Activated T-helper 1 cell treated with anti-CD3 and anti-CD28 coated beads, Interleukin-2, amount 50 U/mL, for 16 hours (primary cell): Measurements from ENCODE around the gene ZNF473.
"Not testable (repeated sequence)": the region's sequence is repeated elsewhere in the genome, so short reads cannot be mapped to it uniquely, and the experiment has no call there.

Source experiments
- DNase-seq, 2 donors: peaks; one replicate each; pipeline ENCODE4 v3.0.0-alpha.2; 2020; ENCODE audit warnings: low read depth in 1 of 2, low spot score in 1 of 2

The ZNF473 gene

GRCh38 chr19:50047671-50048070, 21.9 kb downstream of the ZNF473 start:
- no peak for DNase-seq

DNA sequence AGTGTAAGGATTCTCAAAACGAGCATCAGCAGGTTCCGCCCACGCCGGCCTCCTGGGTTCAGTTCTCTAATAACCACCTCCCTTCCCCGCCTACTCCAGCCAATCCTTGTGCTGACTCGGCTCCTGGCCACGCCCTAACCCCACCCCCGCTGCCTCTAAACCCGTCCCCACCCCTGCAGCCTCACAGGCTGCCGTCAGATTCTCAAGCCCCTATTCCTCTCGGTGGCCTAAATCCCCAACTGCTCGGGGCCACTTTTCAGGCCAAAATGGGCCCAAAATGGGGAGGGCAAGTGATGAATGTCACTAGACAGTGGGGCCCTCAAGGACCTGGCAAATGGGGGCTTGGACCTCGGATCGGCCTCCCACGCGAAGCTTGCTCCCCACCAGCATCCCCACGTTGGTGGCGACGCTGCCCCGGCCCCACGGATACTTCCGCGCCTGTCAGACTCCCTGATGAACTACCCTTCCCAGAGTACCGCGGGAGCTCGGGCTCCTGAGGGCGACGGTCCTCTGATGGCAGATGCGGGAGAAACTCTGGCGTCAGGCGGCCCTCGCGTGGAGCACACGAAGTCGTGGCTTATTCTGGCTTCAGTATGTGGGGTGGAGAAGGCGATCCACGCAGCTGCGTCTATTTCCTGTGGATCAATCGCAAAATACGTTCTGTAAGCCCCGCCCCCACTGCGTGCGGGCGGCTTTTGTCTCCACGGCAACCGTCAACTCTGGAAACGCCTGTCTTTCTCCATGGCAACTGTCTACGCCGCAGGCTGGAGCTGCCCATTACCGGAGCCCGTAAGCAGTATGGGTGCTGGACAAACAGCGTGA, 24.8 kb downstream of the ZNF473 start:
- DNase-seq, result peak; percentile 58 to 66

DNA sequence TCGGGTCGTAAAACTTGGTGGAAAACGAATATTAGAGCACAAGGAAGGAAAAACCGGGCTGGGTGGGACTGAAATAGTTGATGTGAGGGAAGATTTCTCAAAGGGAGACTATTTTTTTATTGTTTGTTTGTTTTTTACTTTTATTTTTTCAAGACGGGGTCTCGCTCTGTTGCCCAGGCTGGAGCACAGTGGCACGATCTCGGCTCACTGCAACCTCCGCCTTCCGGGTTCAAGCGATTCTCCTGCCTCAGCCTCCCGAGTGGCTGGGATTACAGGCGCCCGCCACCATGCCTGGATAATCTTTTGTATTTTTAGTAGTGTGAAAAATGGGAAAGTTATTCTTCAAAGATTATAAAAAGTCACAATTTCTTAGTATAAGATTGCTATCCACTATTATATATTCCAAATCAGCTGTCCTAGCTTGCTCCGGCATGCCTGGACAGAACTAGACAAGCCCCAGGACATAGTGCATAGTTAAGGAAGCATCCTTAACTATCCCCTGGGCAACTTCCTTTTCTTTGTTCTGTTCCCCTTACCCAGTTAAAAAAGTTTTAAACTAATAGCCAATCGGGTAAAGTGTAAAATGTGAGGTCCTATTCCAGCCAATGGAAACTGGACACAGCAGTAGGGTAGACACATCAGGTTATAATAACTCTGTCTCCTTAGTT, 25.6 kb downstream of the ZNF473 start:
- DNase-seq, result not testable (repeated sequence)

DNA sequence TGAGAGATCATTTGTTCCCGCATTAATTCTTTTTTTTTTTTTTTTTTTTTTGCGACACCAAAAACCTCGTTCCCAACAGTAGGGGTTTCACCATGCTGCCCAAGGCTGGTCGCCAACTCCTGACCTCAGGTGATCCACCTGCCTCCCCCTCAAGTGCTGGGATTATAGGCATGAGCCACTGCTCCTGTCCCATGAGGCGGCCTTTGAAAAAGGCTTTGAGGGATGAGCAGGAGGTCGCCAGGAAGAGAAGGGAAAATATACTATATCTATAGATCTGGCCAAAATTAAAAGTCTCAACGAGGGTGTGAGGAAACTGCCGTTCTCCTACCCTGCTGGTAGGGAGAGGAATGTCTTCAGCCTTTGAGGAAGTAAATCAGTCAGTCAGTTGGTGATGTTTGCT, 26.2 kb downstream of the ZNF473 start:
- DNase-seq, result no peak

DNA sequence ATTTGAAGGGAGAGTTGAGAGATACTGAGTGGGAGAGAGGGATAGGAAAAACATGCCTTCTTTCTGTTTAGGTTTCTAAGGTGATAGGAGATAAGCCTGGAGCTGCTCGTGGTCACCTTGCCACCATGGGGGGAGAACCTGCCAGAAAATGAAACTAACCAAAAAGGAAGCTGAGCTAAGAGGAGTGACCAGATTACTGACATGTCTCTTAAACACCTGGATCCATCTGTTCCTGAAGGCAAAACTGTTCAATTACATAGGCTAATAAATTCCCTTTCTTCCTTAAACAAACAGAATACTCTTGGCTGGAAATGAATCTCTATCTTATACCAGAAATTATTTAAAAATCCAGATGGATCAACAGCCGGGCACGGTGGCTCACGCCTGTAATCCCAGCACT, 27.3 kb downstream of the ZNF473 start:
- DNase-seq, result no peak

DNA sequence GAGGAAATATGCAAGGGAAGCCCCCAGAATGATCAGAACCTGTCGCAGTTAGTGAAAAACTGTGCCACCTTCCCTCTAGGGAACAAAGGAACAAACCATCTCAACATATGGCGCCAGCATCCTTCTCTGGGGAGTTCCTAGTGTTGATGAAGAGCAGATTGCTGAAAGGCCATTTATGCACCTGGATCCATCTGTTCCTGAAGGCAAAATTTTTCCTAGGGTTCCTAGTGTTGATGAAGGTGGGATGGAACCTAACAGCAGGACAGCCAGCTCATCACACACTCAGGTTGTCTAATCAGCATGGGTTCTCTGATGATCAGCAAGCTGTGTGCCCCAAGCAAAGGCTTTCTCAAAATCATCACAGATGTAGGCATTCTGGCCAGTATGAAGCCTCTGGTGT, 32.6 kb downstream of the ZNF473 start:
- DNase-seq, result no peak

GRCh38 chr19:50059045-50059444, 33.2 kb downstream of the ZNF473 start:
- DNase-seq, result no peak

DNA sequence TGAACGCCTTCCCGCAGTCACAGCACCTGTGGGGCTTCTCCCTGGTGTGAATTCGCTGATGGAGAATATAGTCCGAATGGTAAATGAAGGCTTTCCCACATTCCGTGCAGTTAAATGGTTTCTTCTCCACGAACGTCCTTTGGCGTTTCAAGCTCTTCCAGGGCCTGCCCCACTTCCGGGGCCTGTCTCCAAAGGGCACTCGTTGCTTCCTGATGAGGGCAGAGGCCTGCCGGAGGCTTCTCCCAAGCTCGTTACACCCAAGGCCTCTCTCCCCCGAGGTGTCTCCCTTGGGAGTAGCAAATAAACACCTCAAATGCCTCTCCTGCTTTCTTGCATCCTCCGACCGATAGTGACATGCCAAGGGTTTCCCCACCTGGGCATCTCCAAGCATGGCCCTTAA, 34.3 kb downstream of the ZNF473 start:
- no peak for DNase-seq

DNA sequence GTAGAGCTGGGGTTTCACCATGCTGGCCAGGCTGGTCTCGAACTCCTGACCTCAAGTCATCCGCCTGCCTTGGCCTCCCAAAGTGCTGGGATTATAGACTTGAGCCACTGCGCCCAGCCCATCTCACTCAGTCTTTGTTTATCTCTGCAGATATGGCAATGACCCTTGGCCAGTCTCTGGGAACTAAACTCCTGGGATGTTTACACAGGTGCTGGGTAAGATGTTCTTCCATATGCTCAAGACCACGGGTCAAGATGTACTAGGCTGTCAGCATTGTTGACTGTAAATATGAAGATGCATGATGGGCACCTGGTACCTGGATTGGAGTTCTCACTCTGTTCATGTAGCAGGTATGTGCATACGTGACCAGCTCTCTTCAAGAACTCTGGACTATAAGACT, 35.8 kb downstream of the ZNF473 start:
- no peak for DNase-seq

DNA sequence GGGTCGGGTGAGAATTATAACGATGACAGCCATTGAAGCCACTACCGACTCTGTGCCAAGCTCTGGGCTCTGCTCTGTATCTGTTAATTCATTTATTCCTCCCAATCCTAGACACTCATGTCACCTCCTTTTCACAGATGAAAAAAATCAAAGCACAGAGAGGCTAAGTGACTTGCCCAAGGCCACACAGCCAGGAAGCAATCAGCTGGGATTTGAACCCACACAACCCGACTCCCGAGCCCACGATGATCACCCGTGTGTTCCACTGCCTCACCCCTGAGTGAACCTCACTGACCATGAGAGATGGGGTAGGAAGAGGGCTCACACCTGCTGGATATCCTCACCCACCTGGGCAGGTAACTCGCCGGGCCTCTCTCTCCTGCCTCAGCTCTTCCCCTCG, 40.1 kb downstream of the ZNF473 start:
- DNase-seq, result no peak

DNA sequence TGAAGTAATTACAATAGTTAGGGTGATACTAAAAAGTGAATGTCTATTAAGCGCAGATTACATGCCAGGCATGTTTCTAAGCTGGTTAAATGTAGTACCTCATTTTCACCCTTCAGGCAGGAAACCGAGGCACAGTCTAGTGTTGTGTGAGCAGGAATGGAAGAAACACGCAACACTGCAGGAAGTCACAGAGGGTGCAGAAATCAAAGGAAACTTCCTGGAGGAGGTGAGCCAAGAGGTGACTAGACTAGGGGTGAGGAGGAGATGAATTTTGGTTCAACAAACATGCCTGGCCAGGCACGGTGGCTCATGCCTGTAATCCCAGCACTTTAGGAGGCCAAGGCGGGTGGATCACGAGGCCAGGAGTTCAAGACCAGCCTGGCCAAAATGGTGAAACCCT, 41.8 kb downstream of the ZNF473 start:
- no peak for DNase-seq

DNA sequence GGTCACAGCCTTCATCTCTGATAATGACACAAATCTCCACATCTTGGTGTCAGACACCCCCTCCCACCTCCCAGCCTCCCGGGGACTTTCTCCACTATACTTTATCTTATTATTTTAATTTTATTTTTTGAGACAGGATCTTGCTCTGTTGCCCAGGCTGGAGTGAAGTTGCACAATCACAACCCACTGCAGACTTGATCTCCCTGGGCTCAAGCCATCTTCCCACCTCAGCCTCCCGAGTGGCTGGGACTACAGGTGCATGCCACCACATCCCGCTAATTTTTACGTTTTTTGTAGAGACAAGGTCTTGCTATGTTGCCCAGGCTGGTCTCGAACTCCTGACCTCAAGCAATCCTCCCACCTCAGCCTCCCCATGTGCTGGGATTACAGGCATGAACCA, 42.6 kb downstream of the ZNF473 start:
- DNase-seq, result not testable (repeated sequence)

GRCh38 chr19:50075076-50075475, 49.3 kb downstream of the ZNF473 start:
- not testable (repeated sequence) for DNase-seq

DNA sequence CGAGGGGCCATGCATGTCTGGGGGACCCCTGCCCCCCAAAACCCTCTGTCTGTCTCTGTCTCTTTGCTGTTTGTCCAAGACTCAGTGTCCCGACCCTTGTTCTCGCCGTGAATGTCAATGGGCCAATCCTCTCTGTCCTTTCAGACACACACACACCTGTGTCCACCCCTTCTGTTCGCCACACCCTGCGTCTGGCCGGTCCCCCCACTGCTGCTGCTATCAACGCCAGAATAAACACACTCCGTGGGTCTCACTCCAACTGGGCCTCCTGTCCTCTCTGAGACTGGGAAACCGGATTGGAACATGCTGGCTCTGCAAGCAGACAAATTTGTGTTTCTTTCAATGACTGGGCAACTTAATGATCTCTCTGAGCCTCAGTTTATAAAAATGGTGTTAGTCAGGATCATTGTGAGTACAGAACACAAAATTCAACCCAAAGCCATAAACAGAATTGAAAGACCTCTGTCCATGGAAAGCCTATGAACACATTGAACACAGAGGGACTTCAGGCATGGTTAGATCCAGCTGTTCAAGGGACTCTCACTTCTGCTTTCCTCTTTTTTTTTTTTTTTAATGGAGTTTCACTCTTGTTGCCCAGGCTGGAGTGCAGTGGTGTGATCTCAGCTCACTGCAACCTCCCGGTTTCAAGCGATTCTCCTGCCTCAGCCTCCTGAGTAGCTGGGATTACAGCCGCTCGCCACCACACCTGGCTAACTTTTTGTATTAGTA, 50.0 kb downstream of the ZNF473 start:
- not testable (repeated sequence) for DNase-seq

DNA sequence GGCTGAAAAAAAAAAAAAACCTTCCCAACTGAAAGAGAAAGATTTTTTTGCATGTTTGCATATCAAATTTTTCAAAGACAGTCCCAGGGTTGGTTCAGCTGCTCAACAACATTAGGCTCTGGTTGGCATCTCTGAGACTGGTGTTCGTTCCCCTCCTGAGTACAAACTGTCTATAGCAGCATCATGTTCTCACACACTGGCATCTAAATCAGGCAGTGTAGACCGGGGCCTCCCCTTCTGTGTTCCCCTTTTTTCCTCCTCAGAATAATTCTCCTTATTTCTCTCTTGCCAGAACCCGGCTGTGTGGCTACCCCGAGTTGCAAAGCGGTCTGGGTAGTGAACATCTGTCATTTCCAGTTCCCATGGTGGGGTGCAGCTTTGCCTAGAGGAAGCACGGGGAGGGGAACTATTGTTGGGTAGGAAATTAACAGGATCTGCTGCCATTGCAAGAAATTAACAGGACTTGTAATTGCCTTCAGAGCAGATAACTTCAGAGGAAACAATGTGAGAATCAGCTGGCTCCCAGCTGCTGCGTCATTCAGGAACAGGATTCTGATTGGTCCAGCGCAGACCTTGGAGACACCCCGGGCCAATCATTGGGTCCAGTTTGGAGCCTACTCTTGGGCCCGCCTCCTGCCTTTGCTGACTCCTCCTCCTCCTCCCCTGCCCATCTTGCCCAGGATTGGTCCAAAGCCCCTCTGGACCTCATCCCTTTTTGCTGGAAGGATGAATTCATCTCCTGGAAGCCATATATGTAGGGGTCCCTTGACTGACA, 51.0 kb downstream of the ZNF473 start:
- DNase-seq, result not testable (repeated sequence)

DNA sequence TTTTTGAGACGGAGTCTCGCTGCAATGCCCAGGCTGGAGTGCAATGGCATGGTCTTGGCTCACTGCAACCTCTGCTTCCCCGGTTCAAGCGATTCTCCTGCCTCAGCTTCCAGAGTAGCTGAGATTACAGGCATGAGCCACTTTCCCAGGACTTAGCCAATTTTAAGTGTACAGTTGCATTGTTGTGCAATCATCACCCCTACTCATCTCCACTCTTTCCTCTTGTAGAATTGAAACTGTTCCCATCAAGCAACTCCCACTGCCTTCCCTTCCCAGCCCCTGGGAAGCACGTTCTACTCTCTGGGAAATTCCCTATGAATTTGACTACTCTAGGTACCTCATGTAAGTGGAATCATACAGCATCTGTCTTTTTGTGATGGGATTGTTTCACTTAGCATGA, 53.2 kb downstream of the ZNF473 start:
- not testable (repeated sequence) for DNase-seq

DNA sequence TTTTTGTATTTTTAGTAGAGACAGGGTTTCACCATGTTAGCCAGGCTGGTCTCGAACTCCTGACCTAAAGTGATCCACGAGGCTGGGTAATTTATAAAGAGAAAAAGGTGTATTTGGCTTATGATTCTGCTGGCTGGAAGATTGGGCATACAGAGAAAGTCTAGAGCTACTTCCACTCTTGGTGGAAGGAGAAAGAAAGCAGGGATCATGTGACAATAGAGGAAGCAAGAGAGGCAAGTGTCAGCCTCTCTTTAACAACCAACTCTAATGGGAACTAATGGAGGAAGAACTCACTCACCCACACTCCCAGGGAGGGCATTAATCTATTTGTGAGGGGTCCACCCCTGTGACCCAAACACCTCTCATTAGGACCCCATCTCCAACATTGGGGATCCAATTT, 58.6 kb downstream of the ZNF473 start:
- not testable (repeated sequence) for DNase-seq

DNA sequence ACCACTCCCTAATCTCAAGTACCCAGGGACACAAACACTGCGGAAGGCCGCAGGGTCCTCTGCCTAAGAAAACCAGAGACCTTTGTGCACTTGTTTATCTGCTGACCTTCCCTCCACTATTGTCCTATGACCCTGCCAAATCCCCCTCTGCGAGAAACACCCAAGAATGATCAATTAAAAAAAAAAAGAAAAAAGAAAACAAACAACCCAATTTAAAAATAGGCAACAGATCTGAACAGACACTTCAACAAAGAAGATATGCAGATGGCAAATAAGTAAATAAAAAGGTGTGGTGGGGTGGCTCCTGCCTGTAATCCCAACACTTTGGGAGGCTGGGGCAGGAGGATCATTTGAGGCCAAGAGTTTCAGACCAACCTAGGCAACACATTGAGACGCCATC, 61.3 kb downstream of the ZNF473 start:
- not testable (repeated sequence) for DNase-seq

DNA sequence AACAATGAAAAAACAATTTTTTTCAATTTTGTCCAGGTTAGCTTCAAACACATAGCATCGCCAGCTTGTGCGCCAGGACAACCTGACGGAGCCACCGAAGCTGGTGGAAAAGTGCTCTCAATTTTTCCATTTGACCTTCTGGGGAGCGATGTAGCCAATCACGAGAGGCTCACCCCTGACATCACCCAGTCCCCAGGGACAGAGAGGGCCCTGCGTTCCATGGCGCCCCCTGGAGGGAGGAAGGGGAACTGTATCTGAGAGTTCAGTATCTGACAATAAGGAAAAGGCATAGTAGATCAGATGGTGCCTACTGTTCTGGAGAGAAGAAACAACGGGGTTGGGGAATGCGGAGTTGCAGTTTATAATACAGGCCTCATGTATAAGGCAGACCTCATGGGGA, 64.9 kb downstream of the ZNF473 start:
- not testable (repeated sequence) for DNase-seq

GRCh38 chr19:50091786-50092185, 66.0 kb downstream of the ZNF473 start:
- not testable (repeated sequence) for DNase-seq

DNA sequence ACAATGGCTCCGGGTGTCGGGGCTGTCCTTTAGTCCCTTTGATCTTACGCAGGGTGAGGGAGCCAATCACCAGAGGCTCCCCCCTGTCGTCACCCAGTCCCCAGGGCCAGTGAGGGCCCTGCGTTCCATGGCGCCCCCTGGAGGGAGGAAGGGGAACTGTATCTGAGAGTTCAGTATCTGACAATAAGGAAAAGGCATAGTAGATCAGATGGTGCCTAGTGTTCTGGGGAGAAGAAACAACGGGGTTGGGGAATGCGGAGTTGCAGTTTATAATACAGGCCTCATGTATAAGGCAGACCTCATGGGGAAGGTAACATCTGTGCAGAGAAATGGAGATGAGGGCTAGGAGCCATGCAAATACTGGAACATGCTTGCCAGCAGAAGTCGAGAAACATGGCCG, 66.8 kb downstream of the ZNF473 start:
- not testable (repeated sequence) for DNase-seq
